Keratinocyte (primary cell): Measurements from ENCODE around the gene MARCHF7. TPM values are rescaled to one million over a fixed set of nuclear protein-coding genes. Genes with fewer than 3 reads are reported as not detected.
"Not testable (repeated sequence)": the region's sequence is repeated elsewhere in the genome, so short reads cannot be mapped to it uniquely, and the experiment has no call there.

ENCODE experiments used
- DNase-seq: peaks from one replicate; pipeline ENCODE4 v3.0.0-alpha.2; 2011; ENCODE audit warnings: low read depth, missing footprints, low spot score
- FAIRE-seq: peaks from 2 replicates; lab custom pipeline; 2011; peaks lifted over from hg19 to GRCh38; lab: Jason Lieb, UNC
- H2AFZ ChIP-seq: 2 replicates; pipeline ENCODE4 v1.6.0; 2012; ENCODE audit warnings: low read length, control low read depth, inconsistent platforms; ENCODE audit not compliant: control insufficient read depth
- H3K27ac ChIP-seq: 2 replicates; pipeline ENCODE4 v1.5.1; 2011; ENCODE audit warnings: low read length; ENCODE audit not compliant: control insufficient read depth, insufficient read depth
- H3K27me3 ChIP-seq: 3 replicates; pipeline ENCODE4 v1.6.0; 2011; ENCODE audit warnings: low read length; ENCODE audit not compliant: control insufficient read depth, insufficient read depth; ENCODE audit errors: extremely low read depth
- H3K36me3 ChIP-seq, 2 experiments: 2 replicates in 1 of 2; 3 replicates in 1 of 2; pipeline ENCODE4 v1.5.1; 2011; ENCODE audit warnings: low read length in 2 of 2, mild to moderate bottlenecking in 1 of 2; ENCODE audit not compliant: control insufficient read depth in 2 of 2, insufficient read depth in 2 of 2; ENCODE audit errors: extremely low read depth in 1 of 2
- H3K4me1 ChIP-seq: 3 replicates; pipeline ENCODE4 v1.5.1; 2011; ENCODE audit warnings: low read length; ENCODE audit not compliant: control insufficient read depth, insufficient read depth; ENCODE audit errors: extremely low read depth
- H3K4me2 ChIP-seq: 3 replicates; pipeline ENCODE4 v1.6.0; 2011; ENCODE audit warnings: low read depth, low read length; ENCODE audit not compliant: control insufficient read depth, insufficient read depth; ENCODE audit errors: extremely low read depth
- H3K4me3 ChIP-seq, 3 experiments: fragments of 200-600 bp in 1 of 3; sonication (generic) in 1 of 3; 2 replicates in 2 of 3; 3 replicates in 1 of 3; pipeline ENCODE4 v1.5.1; 2011 to 2016; ENCODE audit warnings: low read length in 3 of 3, mild to moderate bottlenecking in 3 of 3, control low read depth in 2 of 3, inconsistent platforms in 1 of 3, low read depth in 1 of 3, mixed read lengths in 1 of 3, mixed run types in 1 of 3, moderate library complexity in 1 of 3; ENCODE audit not compliant: control insufficient read depth in 2 of 3, insufficient read depth in 2 of 3; ENCODE audit errors: extremely low read depth in 1 of 3
- H3K79me2 ChIP-seq: 2 replicates; pipeline ENCODE4 v1.6.0; 2012; ENCODE audit warnings: low read length; ENCODE audit not compliant: control insufficient read depth, insufficient read depth
- H3K9ac ChIP-seq: 3 replicates; pipeline ENCODE4 v1.6.0; 2011; ENCODE audit warnings: low read length; ENCODE audit not compliant: control insufficient read depth, insufficient read depth; ENCODE audit errors: extremely low read depth
- H3K9me1 ChIP-seq: 3 replicates; pipeline ENCODE4 v1.6.0; 2011; ENCODE audit warnings: low read length; ENCODE audit not compliant: control insufficient read depth, insufficient read depth; ENCODE audit errors: extremely low read depth
- H3K9me3 ChIP-seq: 2 replicates; pipeline ENCODE4 v1.5.1; 2012; ENCODE audit warnings: low read depth, low read length; ENCODE audit not compliant: control insufficient read depth
- H4K20me1 ChIP-seq: 3 replicates; pipeline ENCODE4 v1.6.0; 2011; ENCODE audit warnings: low read length; ENCODE audit not compliant: control insufficient read depth, insufficient read depth; ENCODE audit errors: extremely low read depth
- CTCF ChIP-seq, 3 experiments: IDR thresholded peaks in 1 of 3; conservative IDR thresholded peaks in 1 of 3; optimal IDR thresholded peaks in 1 of 3; 2 replicates in 2 of 3; 3 replicates in 1 of 3; pipeline versions ENCODE3 to v1.5.1; 2011; ENCODE audit warnings: low read length in 3 of 3, mild to moderate bottlenecking in 3 of 3, moderate library complexity in 2 of 3, control low read depth in 1 of 3, inconsistent platforms in 1 of 3; ENCODE audit not compliant: insufficient read depth in 2 of 3; ENCODE audit errors: extremely low read depth in 1 of 3
- EZH2 ChIP-seq: IDR thresholded peaks from one replicate; pipeline ENCODE4 v1.6.1; 2012; ENCODE audit warnings: inconsistent platforms, mild to moderate bottlenecking, low read length, moderate library complexity
- dilution Hi-C: fragments of 300-500 bp; cut with MboI; formaldehyde crosslinking; loops from one replicate; pipeline ENCODE4 v1.7.0; 2020; ENCODE audit warnings: low sequenced_read_pairs; ENCODE audit not compliant: extremely low pct_ligation_motif_present
- polyA plus RNA-seq, 5 experiments: library from polyadenylated mRNA; depleted of rRNA in 3 of 5; stranded (reverse) in 3 of 5; stranded (forward) in 1 of 5; unstranded in 1 of 5; fragments of >200 nt; gene quantifications; 1 replicate in 1 of 5; 2 replicates in 3 of 5; 3 replicates in 1 of 5; pipeline versions ENCODE4 v1.2.1 to v1.2.3, GENCODE V29; 2011 to 2012; ENCODE audit warnings: missing spikeins in 2 of 5, low read depth in 1 of 5, low replicate concordance in 1 of 5

MARCHF7 gene
- polyA plus RNA-seq, 1 donor (not counting 4 experiments of a cell fraction or from before 2014, with no cell fraction given) = 89.4 TPM

GRCh38 chr2:159720676-159721075 is 8.4 kb downstream of the MARCHF7 start:
- FAIRE-seq = no peak
- H3K4me2 ChIP-seq = no peak overlapping the region
- dilution Hi-C loops = loop anchor here (25.0 kb wide), 1 partner anchor 108 kb away; the partner anchor contains the start of gene BAZ2B
- peaks cover 56% of the 10 kb centered on the region for H4K20me1 ChIP-seq
- no peak overlapping the region for H3K27ac ChIP-seq
- H3K9me1 ChIP-seq = no peaks in the 10 kb centered on the region
- no peaks in the 10 kb centered on the region for H3K9me3 ChIP-seq
- H2AFZ ChIP-seq = no peak overlapping the region
- H3K79me2 ChIP-seq = peaks cover 100% of the 10 kb centered on the region
- no peak for TF ChIP-seq EZH2
- no peak for TF ChIP-seq CTCF (optimal IDR thresholded peaks at IDR 0.05 in 1 of 3, IDR thresholded peaks at IDR 0.05 in 1 of 3, conservative IDR thresholded peaks at IDR 0.05 in 1 of 3; ENCODE audit: extremely low read depth in 1 of 3, insufficient read depth in 2 of 3, low read length in 3 of 3)
- H3K36me3 ChIP-seq = peaks cover 14 to 29% of the 10 kb centered on the region in 2 experiments
- H3K4me3 ChIP-seq = no peak overlapping the region
- H3K27me3 ChIP-seq = no peaks in the 10 kb centered on the region
- DNase-seq = no peak
- H3K9ac ChIP-seq = no peak overlapping the region
- peaks cover 8% of the 10 kb centered on the region for H3K4me1 ChIP-seq

GRCh38 chr2:159722580-159722979 is 10.3 kb downstream of the MARCHF7 start:
- Histone ChIP-seq H3K27ac (no peak overlapping the region), H3K4me3 (no peak overlapping the region), H3K4me1 (no peaks in the 10 kb centered on the region), H3K27me3 (no peaks in the 10 kb centered on the region), H3K9me3 (no peaks in the 10 kb centered on the region), H3K9ac (no peak overlapping the region), H2AFZ (no peak overlapping the region), H3K9me1 (peaks cover 3% of the 10 kb centered on the region), H4K20me1 (peaks cover 61% of the 10 kb centered on the region), H3K36me3 (peaks cover 14 to 21% of the 10 kb centered on the region in 2 experiments), H3K4me2 (no peak overlapping the region), H3K79me2 (peaks cover 100% of the 10 kb centered on the region)
- dilution Hi-C loops = loop anchor here (25.0 kb wide), 1 partner anchor 110 kb away; the partner anchor contains the start of gene BAZ2B
- no peak for DNase-seq
- no peak for TF ChIP-seq CTCF (optimal IDR thresholded peaks at IDR 0.05 in 1 of 3, IDR thresholded peaks at IDR 0.05 in 1 of 3, conservative IDR thresholded peaks at IDR 0.05 in 1 of 3; ENCODE audit: extremely low read depth in 1 of 3, insufficient read depth in 2 of 3, low read length in 3 of 3)
- no peak for TF ChIP-seq EZH2
- peak; percentile 36 for FAIRE-seq

- not testable (repeated sequence) for H3K4me2 ChIP-seq, H3K4me3 ChIP-seq
These were observed 12.7 kb downstream of the MARCHF7 start for GRCh38 chr2:159724795-159725572.

More at GRCh38 chr2:159724795-159725572, 12.7 kb downstream of the MARCHF7 start:
- H3K9ac ChIP-seq, H3K9me1 ChIP-seq, DNase-seq, H3K9me3 ChIP-seq, FAIRE-seq, H3K27ac ChIP-seq, H3K27me3 ChIP-seq, H2AFZ ChIP-seq, H3K4me1 ChIP-seq: not testable (repeated sequence)
- peaks cover 12 to 17% of the 10 kb centered on the region in 2 experiments for H3K36me3 ChIP-seq
- dilution Hi-C loops = loop anchor here (25.0 kb wide), 1 partner anchor 113 kb away; the partner anchor contains the start of gene BAZ2B
- peaks cover 99% of the 10 kb centered on the region for H3K79me2 ChIP-seq
- peaks cover 52% of the 10 kb centered on the region for H4K20me1 ChIP-seq
